Kidney (tissue), 14 donors: ENCODE measurements around the gene ZSWIM4. TPM values are rescaled to one million over a fixed set of nuclear protein-coding genes. Genes with fewer than 3 reads are reported as not detected.
A peak's percentile ranks its signal among the peaks of the same experiment; 100 is the strongest.

Experiments used
- DNase-seq, 5 donors: peaks; one replicate each; pipeline ENCODE4 v3.0.0-alpha.2; 2013 to 2020
- FAIRE-seq: peaks from 2 replicates; lab custom pipeline; 2012; peaks lifted over from hg19 to GRCh38; lab: Jason Lieb, UNC
- H3K27ac ChIP-seq, 2 donors: one replicate each; pipeline ENCODE4 v1.7.0; 2013; ENCODE audit warnings: low read depth in 2 of 2, low read length in 2 of 2, inconsistent platforms in 1 of 2
- H3K27me3 ChIP-seq: one replicate; pipeline ENCODE4 v1.7.1; 2013; ENCODE audit warnings: low read length, inconsistent platforms; ENCODE audit not compliant: control insufficient read depth, insufficient read depth
- H3K36me3 ChIP-seq, 3 donors: one replicate each; pipeline versions ENCODE4 v1.7.0 to v1.7.1; 2013; ENCODE audit warnings: low read length in 3 of 3, control low read depth in 1 of 3, inconsistent platforms in 1 of 3; ENCODE audit not compliant: insufficient read depth in 3 of 3, control insufficient read depth in 2 of 3
- H3K4me1 ChIP-seq, 3 donors: one replicate each; pipeline versions ENCODE4 v1.7.0 to v1.7.1; 2013; ENCODE audit warnings: low read length in 3 of 3, inconsistent platforms in 1 of 3, low read depth in 1 of 3; ENCODE audit not compliant: control insufficient read depth in 2 of 3, insufficient read depth in 2 of 3
- H3K4me3 ChIP-seq, 3 donors: one replicate each; pipeline versions ENCODE4 v1.7.0 to v1.8.1; 2013; ENCODE audit warnings: low read length in 3 of 3, control low read depth in 1 of 3, inconsistent platforms in 1 of 3
- H3K9ac ChIP-seq, 3 donors: one replicate each; pipeline versions ENCODE4 v1.7.0 to v1.7.1; 2013; ENCODE audit warnings: low read length in 3 of 3, control low read depth in 1 of 3, inconsistent platforms in 1 of 3
- H3K9me3 ChIP-seq, 3 donors: one replicate each; pipeline versions ENCODE4 v1.7.0 to v1.7.1; 2013; ENCODE audit warnings: low read length in 3 of 3, control low read depth in 1 of 3, inconsistent platforms in 1 of 3; ENCODE audit not compliant: control insufficient read depth in 2 of 3, insufficient read depth in 1 of 3
- intact Hi-C: fragments of 100-400 bp; cut with DNase I; formaldehyde crosslinking; loops from one replicate; pipeline ENCODE4 v1.11.1; 2022
- polyA plus RNA-seq: library from polyadenylated mRNA; stranded (reverse); fragments of 350-450 nt; fragmentation: Illumina TruSeq; extraction: RNeasy Lipid Tissue Mini Kit (QIAGEN cat#74804); gene quantifications from one replicate; pipeline ENCODE4 v1.2.3, GENCODE V29; 2014; ENCODE audit warnings: low read depth, low replicate concordance; ENCODE audit not compliant: insufficient read depth
- total RNA-seq: library from RNA; stranded (reverse); fragmentation: NEBNext Ultra II Directional; extraction: Animal tissue kit (Norgen Biotek cat#: 25700); gene quantifications from one replicate; pipeline ENCODE4 v1.2.1, GENCODE V29; 2021
- TF ChIP-seq, protein P1 (sequence below): IDR thresholded peaks from 3 replicates; pipeline ENCODE4 v1.5.1; 2012; ENCODE audit warnings: mild to moderate bottlenecking, moderate library complexity, borderline replicate concordance; ENCODE audit not compliant: insufficient read depth; ENCODE audit errors: extremely low read depth
- donor health status: control.
- donor health status: control.
- donor health status: control.
- donor health status: control.
- donor health status: control.
- donor health status: DM: yes; HTN: yes; CAD: no.
- donor health status: Normal renal cell carcinoma (clear cell type).

ZSWIM4 gene
- total and polyA plus RNA-seq, 2 donors from 2014 or later: 1.4 to 13.7 TPM

GRCh38 chr19:13765395-13766094 is 29.7 kb upstream of the ZSWIM4 start:
- Histone ChIP-seq H3K27me3 (no peaks in the 10 kb centered on the region), H3K36me3 (peaks cover 0 to 7% (median 3%) of the 10 kb centered on the region in 3 donors), H3K9ac (peak overlapping the region in 2 of 3 donors; percentile 39 to 75), H3K9me3 (no peaks in the 10 kb centered on the region), H3K4me1 (peaks cover 0 to 16% (median 15%) of the 10 kb centered on the region in 3 donors), H3K4me3 (peak overlapping the region; percentile 50 to 79 (median 73)), H3K27ac (peak overlapping the region; percentile 4 to 57)
- TF ChIP-seq, protein P1, sequence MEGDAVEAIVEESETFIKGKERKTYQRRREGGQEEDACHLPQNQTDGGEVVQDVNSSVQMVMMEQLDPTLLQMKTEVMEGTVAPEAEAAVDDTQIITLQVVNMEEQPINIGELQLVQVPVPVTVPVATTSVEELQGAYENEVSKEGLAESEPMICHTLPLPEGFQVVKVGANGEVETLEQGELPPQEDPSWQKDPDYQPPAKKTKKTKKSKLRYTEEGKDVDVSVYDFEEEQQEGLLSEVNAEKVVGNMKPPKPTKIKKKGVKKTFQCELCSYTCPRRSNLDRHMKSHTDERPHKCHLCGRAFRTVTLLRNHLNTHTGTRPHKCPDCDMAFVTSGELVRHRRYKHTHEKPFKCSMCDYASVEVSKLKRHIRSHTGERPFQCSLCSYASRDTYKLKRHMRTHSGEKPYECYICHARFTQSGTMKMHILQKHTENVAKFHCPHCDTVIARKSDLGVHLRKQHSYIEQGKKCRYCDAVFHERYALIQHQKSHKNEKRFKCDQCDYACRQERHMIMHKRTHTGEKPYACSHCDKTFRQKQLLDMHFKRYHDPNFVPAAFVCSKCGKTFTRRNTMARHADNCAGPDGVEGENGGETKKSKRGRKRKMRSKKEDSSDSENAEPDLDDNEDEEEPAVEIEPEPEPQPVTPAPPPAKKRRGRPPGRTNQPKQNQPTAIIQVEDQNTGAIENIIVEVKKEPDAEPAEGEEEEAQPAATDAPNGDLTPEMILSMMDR: no peak
- intact Hi-C loops: no loop called here
- no peak for FAIRE-seq
- peak in 2 of 5 donors; percentile 19 to 46 for DNase-seq

GRCh38 chr19:13766095-13766481 is 29.2 kb upstream of the ZSWIM4 start:
- TF ChIP-seq, protein P1: no peak
- Histone ChIP-seq H3K9me3 (no peaks in the 10 kb centered on the region), H3K27ac (peak overlapping the region in 1 of 2 donors; percentile 57), H3K27me3 (no peaks in the 10 kb centered on the region), H3K9ac (no peak overlapping the region), H3K4me3 (peak overlapping the region in 1 of 3 donors; percentile 73), H3K4me1 (peaks cover 0 to 16% (median 15%) of the 10 kb centered on the region in 3 donors), H3K36me3 (peaks cover 0 to 5% (median 3%) of the 10 kb centered on the region in 3 donors)
- intact Hi-C loops: no loop called here
- FAIRE-seq: no peak
- no peak for DNase-seq

GRCh38 chr19:13768510-13768909 is 26.7 kb upstream of the ZSWIM4 start:
- intact Hi-C loops: no loop called here
- TF ChIP-seq, protein P1: no peak
- Histone ChIP-seq H3K4me3 (no peak overlapping the region), H3K4me1 (peaks cover 0 to 16% (median 15%) of the 10 kb centered on the region in 3 donors), H3K9ac (no peak overlapping the region), H3K36me3 (peaks cover 0 to 9% (median 5%) of the 10 kb centered on the region in 3 donors), H3K27me3 (no peaks in the 10 kb centered on the region), H3K9me3 (no peaks in the 10 kb centered on the region), H3K27ac (peak overlapping the region; percentile 69 to 77)
- DNase-seq (peak in 3 of 5 donors; percentile 34 to 85 (median 67)), FAIRE-seq (no peak)
